22Rv1 (cell line): Measurements from ENCODE around the gene CFAP410.

Experiments
- CTCF ChIP-seq: fragments of 450-650 bp; IDR thresholded peaks from 2 replicates; pipeline ENCODE4 v1.5.1; 2017; ENCODE audit warnings: mild to moderate bottlenecking
- ZFX ChIP-seq: fragments of 450-650 bp; IDR thresholded peaks from 2 replicates; pipeline ENCODE4 v1.6.1; 2017; ENCODE audit warnings: antibody characterized with exemption, borderline replicate concordance

GRCh38 chr21:44325386-44326271 is 13.6 kb downstream of the CFAP410 start:
- TF ChIP-seq CTCF (no peak), ZFX (no peak)
